ENCODE results near the gene STN1.

DNA sequence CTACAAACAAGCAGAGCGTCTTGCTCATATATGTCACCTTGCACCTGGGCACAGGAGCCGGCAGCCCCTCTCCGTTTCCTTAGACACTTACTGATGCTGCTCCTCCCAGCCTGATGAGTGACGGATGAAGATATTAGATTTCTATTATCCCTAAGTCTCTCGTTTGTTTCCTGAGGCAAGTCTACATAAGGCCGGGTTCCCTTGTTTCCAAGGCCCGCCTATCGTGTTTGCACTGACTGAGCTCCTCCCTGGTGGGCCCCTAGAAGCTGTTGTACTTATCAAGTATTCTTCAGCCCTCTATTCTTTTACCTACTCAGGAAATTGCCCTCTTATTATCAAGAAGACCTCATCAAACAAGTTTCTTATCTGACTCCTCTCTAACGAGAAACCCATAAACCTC lies 81.1 kb downstream of the STN1 start:
- TF ChIP-seq, protein P1, sequence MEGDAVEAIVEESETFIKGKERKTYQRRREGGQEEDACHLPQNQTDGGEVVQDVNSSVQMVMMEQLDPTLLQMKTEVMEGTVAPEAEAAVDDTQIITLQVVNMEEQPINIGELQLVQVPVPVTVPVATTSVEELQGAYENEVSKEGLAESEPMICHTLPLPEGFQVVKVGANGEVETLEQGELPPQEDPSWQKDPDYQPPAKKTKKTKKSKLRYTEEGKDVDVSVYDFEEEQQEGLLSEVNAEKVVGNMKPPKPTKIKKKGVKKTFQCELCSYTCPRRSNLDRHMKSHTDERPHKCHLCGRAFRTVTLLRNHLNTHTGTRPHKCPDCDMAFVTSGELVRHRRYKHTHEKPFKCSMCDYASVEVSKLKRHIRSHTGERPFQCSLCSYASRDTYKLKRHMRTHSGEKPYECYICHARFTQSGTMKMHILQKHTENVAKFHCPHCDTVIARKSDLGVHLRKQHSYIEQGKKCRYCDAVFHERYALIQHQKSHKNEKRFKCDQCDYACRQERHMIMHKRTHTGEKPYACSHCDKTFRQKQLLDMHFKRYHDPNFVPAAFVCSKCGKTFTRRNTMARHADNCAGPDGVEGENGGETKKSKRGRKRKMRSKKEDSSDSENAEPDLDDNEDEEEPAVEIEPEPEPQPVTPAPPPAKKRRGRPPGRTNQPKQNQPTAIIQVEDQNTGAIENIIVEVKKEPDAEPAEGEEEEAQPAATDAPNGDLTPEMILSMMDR (conservative IDR thresholded peaks at IDR 0.05 in 1 of 2, IDR thresholded peaks at IDR 0.05 in 1 of 2; ENCODE audit: low read depth in 1 of 2, low read length in 2 of 2) = no peak
- no peak for TF ChIP-seq EZH2 (IDR thresholded peaks at IDR 0.05; ENCODE audit: low read length, missing control alignments)
